ENCODE measurements around the gene CCDC24. TPM values are rescaled to one million over a fixed set of nuclear protein-coding genes. Genes with fewer than 3 reads are reported as not detected.

CCDC24 gene
- polyA plus RNA-seq, 3 donors: 1.1 to 3.0 (median 1.9) TPM

- Histone ChIP-seq H3K9ac (ENCODE audit: insufficient read depth, low read length, poor library complexity, severe bottlenecking) (peak overlapping the region; percentile 100), H3K4me3 (replicated peaks in 1 of 3; ENCODE audit: low read depth in 2 of 3, low read length in 3 of 3) (peak overlapping the region; percentile 86 to 98 (median 97)), H3K27me3 (ENCODE audit: control insufficient read depth in 2 of 2, insufficient read depth in 2 of 2, low read length in 2 of 2) (no peaks in the 10 kb centered on the region), H3K36me3 (replicated peaks in 1 of 2; ENCODE audit: control insufficient read depth in 1 of 2, insufficient read depth in 2 of 2, low read length in 2 of 2) (peaks cover 25 to 37% of the 10 kb centered on the region in 2 donors), H3K4me1 (ENCODE audit: control insufficient read depth in 1 of 2, insufficient read depth in 2 of 2, low read length in 2 of 2) (peaks cover 43 to 57% of the 10 kb centered on the region in 2 donors), H3K79me2 (ENCODE audit: insufficient read depth, low read length) (peaks cover 37% of the 10 kb centered on the region), H2AFZ (ENCODE audit: insufficient read depth, low read depth, low read length, poor library complexity, severe bottlenecking) (no peak overlapping the region), H3K27ac (ENCODE audit: low read depth in 1 of 2, low read length in 2 of 2) (peak overlapping the region; percentile 97 to 99), H4K20me1 (ENCODE audit: insufficient read depth, low read length) (peaks cover 45% of the 10 kb centered on the region), H3K4me2 (replicated peaks; ENCODE audit: extremely low read depth, low read length, poor library complexity, severe bottlenecking) (peak overlapping the region; percentile 79), H3K9me3 (replicated peaks in 1 of 2; ENCODE audit: control insufficient read depth in 1 of 2, insufficient read depth in 1 of 2, low read length in 2 of 2) (no peaks in the 10 kb centered on the region)
- Mint-ChIP-seq H3K36me3 (peaks cover 37 to 40% of the 10 kb centered on the region in 2 donors), H3K27ac (peak overlapping the region in 6 of 7 donors; percentile 0 to 97 (median 95)), H3K4me1 (peaks cover 53% of the 10 kb centered on the region), H3K9me3 (peaks cover 0 to 1% (median 0%) of the 10 kb centered on the region in 7 donors), H3K4me3 (peak overlapping the region; percentile 98 to 99), H3K27me3 (ENCODE audit: low read depth in 3 of 3) (peaks cover 4 to 8% (median 6%) of the 10 kb centered on the region in 3 donors)
- DNase-seq: no peak
- TF ChIP-seq CTCF (IDR thresholded peaks at IDR 0.05): no peak
- WGBS (ENCODE audit: insufficient coverage): no CpG with 5 or more reads among the region's 4 CpGs
- intact Hi-C loops (cut with micrococcal nuclease): loop anchor here in 1 of 2 donors (10.0 kb wide), 2 partner anchors 321 to 379 kb away; partner anchors contain the start of genes ERI3 and KDM4A
Measured at GRCh38 chr1:43976045-43976444, 15.4 kb upstream of the CCDC24 start.

- TF ChIP-seq CTCF (IDR thresholded peaks at IDR 0.05): no peak
- H3K4me1 ChIP-seq (ENCODE audit: control insufficient read depth in 1 of 2, insufficient read depth in 2 of 2, low read length in 2 of 2): peaks cover 43 to 57% of the 10 kb centered on the region in 2 donors
- Mint-ChIP-seq H3K27me3 (ENCODE audit: low read depth in 3 of 3) (peaks cover 4 to 8% (median 6%) of the 10 kb centered on the region in 3 donors), H3K27ac (peak overlapping the region in 5 of 7 donors; percentile 30 to 82 (median 61)), H3K4me3 (peak overlapping the region; percentile 29 to 99), H3K36me3 (peaks cover 37 to 39% of the 10 kb centered on the region in 2 donors), H3K4me1 (peaks cover 54% of the 10 kb centered on the region), H3K9me3 (peaks cover 0 to 1% (median 0%) of the 10 kb centered on the region in 7 donors)
- WGBS (ENCODE audit: insufficient coverage): 100% methylated on average over 5 of the region's 8 CpGs
- peaks cover 45% of the 10 kb centered on the region for H4K20me1 ChIP-seq (ENCODE audit: insufficient read depth, low read length)
- peak overlapping the region; percentile 79 for H3K4me2 ChIP-seq (replicated peaks; ENCODE audit: extremely low read depth, low read length, poor library complexity, severe bottlenecking)
- H3K27ac ChIP-seq (ENCODE audit: low read depth in 1 of 2, low read length in 2 of 2): peak overlapping the region in 1 of 2 donors; percentile 46
- no peak overlapping the region for H3K9ac ChIP-seq (ENCODE audit: insufficient read depth, low read length, poor library complexity, severe bottlenecking)
- no peaks in the 10 kb centered on the region for H3K27me3 ChIP-seq (ENCODE audit: control insufficient read depth in 2 of 2, insufficient read depth in 2 of 2, low read length in 2 of 2)
- no peak overlapping the region for H2AFZ ChIP-seq (ENCODE audit: insufficient read depth, low read depth, low read length, poor library complexity, severe bottlenecking)
- intact Hi-C loops (cut with micrococcal nuclease): loop anchor here in 1 of 2 donors (10.0 kb wide), 2 partner anchors 322 to 378 kb away; partner anchors contain the start of genes ERI3 and KDM4A
- DNase-seq: no peak
- H3K36me3 ChIP-seq (replicated peaks in 1 of 2; ENCODE audit: control insufficient read depth in 1 of 2, insufficient read depth in 2 of 2, low read length in 2 of 2): peaks cover 25 to 35% of the 10 kb centered on the region in 2 donors
- peaks cover 35% of the 10 kb centered on the region for H3K79me2 ChIP-seq (ENCODE audit: insufficient read depth, low read length)
- peak overlapping the region in 1 of 3 experiments; percentile 98 for H3K4me3 ChIP-seq (replicated peaks in 1 of 3; ENCODE audit: low read depth in 2 of 3, low read length in 3 of 3)
- H3K9me3 ChIP-seq (replicated peaks in 1 of 2; ENCODE audit: control insufficient read depth in 1 of 2, insufficient read depth in 1 of 2, low read length in 2 of 2): no peaks in the 10 kb centered on the region
Measured at GRCh38 chr1:43976890-43977289, 14.5 kb upstream of the CCDC24 start.

All from CD14-positive monocyte (primary cell).